HepG2 (cell line): Measurements from ENCODE around the gene CDCP2. TPM values are rescaled to one million over a fixed set of nuclear protein-coding genes. Genes with fewer than 3 reads are reported as not detected.

ENCODE experiments used
- ATAC-seq: fragments of 200-7000 bp; cut with Tn5 transposase; 3 replicates; pipeline ENCODE4 v1.9.1; 2020; ENCODE audit warnings: mild to moderate bottlenecking, moderate library complexity
- BruUV-seq: library from RNA; stranded (reverse); fragments of 400-500 nt; replicated peaks from 2 replicates; lab custom pipeline; 2021; lab: Mats Ljungman, UMichigan
- CTCF ChIA-PET: fragments of 300-600 bp; formaldehyde crosslinking; extraction: SDS; loops from one replicate; lab custom pipeline; 2021; ENCODE audit warnings: low total read pairs, inconsistent platforms, low intra/inter-chr PET ratio; lab: Yijun Ruan, JAX
- POLR2A ChIA-PET: fragments of 350-600 bp; sonication (Branson Sonifier 250); formaldehyde crosslinking; loops from one replicate; lab custom pipeline; 2020; ENCODE audit warnings: antibody characterized with exemption, inconsistent platforms; lab: Yijun Ruan, JAX
- DNase-seq: peaks from one replicate; pipeline ENCODE4 v3.0.0-alpha.2; 2015; ENCODE audit warnings: low spot score
- FAIRE-seq: peaks from 3 replicates; lab custom pipeline; 2011; peaks lifted over from hg19 to GRCh38; lab: Jason Lieb, UNC
- H2AFZ ChIP-seq: one replicate; pipeline ENCODE4 v1.6.1; 2011; ENCODE audit warnings: low read length, inconsistent platforms
- H3K27ac ChIP-seq: fragments of 300-600 bp; 3 replicates; pipeline ENCODE4 v1.8.0; 2011; ENCODE audit warnings: mixed run types, mild to moderate bottlenecking, mixed read lengths, low read length, inconsistent platforms; ENCODE audit not compliant: insufficient read depth; ENCODE audit errors: extremely low read length
- H3K27me3 ChIP-seq, 2 experiments: fragments of 200-600 bp in 1 of 2; 2 replicates in 1 of 2; 3 replicates in 1 of 2; pipeline versions ENCODE4 v1.6.0 to v1.8.0; 2011; ENCODE audit warnings: low read length in 2 of 2, mild to moderate bottlenecking in 2 of 2, moderate library complexity in 2 of 2, inconsistent platforms in 1 of 2; ENCODE audit not compliant: insufficient read depth in 2 of 2, control insufficient read depth in 1 of 2
- H3K36me3 ChIP-seq, 2 experiments: fragments of 200-600 bp in 1 of 2; replicated peaks in 1 of 2; 2 replicates in 1 of 2; 3 replicates in 1 of 2; pipeline versions ENCODE4 v1.5.1 to v1.8.0; 2011; ENCODE audit warnings: low read length in 2 of 2, inconsistent platforms in 1 of 2; ENCODE audit not compliant: insufficient read depth in 2 of 2, control insufficient read depth in 1 of 2
- H3K4me1 ChIP-seq: 2 replicates; pipeline ENCODE4 v1.5.1; 2012; ENCODE audit warnings: low read length, inconsistent platforms; ENCODE audit not compliant: insufficient read depth
- H3K4me2 ChIP-seq: 2 replicates; pipeline ENCODE4 v1.6.0; 2011; ENCODE audit warnings: low read depth, low read length, inconsistent platforms
- H3K4me3 ChIP-seq, 3 experiments: fragments of 200-600 bp in 1 of 3; sonication (generic), shearing (Covaris generic) in 1 of 3; replicated peaks in 1 of 3; 2 replicates each; pipeline ENCODE4 v1.5.1; 2011 to 2016; ENCODE audit warnings: low read length in 3 of 3, inconsistent platforms in 2 of 3, low read depth in 2 of 3, mild to moderate bottlenecking in 2 of 3, control low read depth in 1 of 3, mixed read lengths in 1 of 3; ENCODE audit not compliant: insufficient read depth in 1 of 3
- H3K79me2 ChIP-seq: one replicate; pipeline ENCODE4 v1.6.1; 2011; ENCODE audit warnings: low read length, inconsistent platforms; ENCODE audit not compliant: insufficient read depth
- H3K9ac ChIP-seq: 2 replicates; pipeline ENCODE4 v1.6.0; 2011; ENCODE audit warnings: mild to moderate bottlenecking, low read depth, low read length, inconsistent platforms; ENCODE audit not compliant: insufficient read depth
- H3K9me3 ChIP-seq: 2 replicates; pipeline ENCODE4 v1.5.1; 2012; ENCODE audit warnings: mild to moderate bottlenecking, low read length
- H4K20me1 ChIP-seq: 2 replicates; pipeline ENCODE4 v1.6.0; 2011; ENCODE audit warnings: inconsistent platforms, mild to moderate bottlenecking, low read length, moderate library complexity; ENCODE audit not compliant: insufficient read depth
- AGO1 ChIP-seq: fragments of 200-400 bp; formaldehyde crosslinking; IDR thresholded peaks from 2 replicates; pipeline ENCODE4 v1.6.1; 2017; ENCODE audit warnings: mild to moderate bottlenecking, low read depth, low read length, moderate library complexity; ENCODE audit not compliant: poor library complexity, severe bottlenecking
- DMAP1 ChIP-seq: IDR thresholded peaks from 2 replicates; pipeline ENCODE4 v1.6.1; 2016
- GATA4 ChIP-seq: sonication (generic); IDR thresholded peaks from 2 replicates; pipeline ENCODE4 v1.6.1; 2016; ENCODE audit warnings: antibody characterized with exemption, low read depth, borderline replicate concordance
- HOXA5 ChIP-seq: sonication (generic); formaldehyde crosslinking; IDR thresholded peaks from 2 replicates; pipeline ENCODE4 v1.4.0; 2020; ENCODE audit warnings: missing genetic modification reagents
- KDM5B ChIP-seq: sonication (generic); formaldehyde crosslinking; IDR thresholded peaks from 2 replicates; pipeline ENCODE4 v1.4.0; 2020; ENCODE audit warnings: missing genetic modification reagents, mild to moderate bottlenecking, borderline replicate concordance
- NR1H2 ChIP-seq: sonication (generic); formaldehyde crosslinking; IDR thresholded peaks from 2 replicates; pipeline ENCODE4 v1.8.1; 2022; ENCODE audit warnings: low read depth, missing genetic modification reagents, borderline replicate concordance
- TOE1 ChIP-seq: sonication (generic); formaldehyde crosslinking; IDR thresholded peaks from 2 replicates; pipeline ENCODE4 v1.4.0; 2020; ENCODE audit warnings: mild to moderate bottlenecking, missing genetic modification reagents
- ZBTB10 ChIP-seq: sonication (generic); formaldehyde crosslinking; IDR thresholded peaks from 2 replicates; pipeline ENCODE4 v1.4.0; 2020; ENCODE audit warnings: missing genetic modification reagents, borderline replicate concordance
- ZNF207 ChIP-seq: fragments of 450-650 bp; IDR thresholded peaks from 2 replicates; pipeline ENCODE4 v1.6.1; 2016; ENCODE audit warnings: antibody characterized with exemption, borderline replicate concordance
- ZNF234 ChIP-seq: sonication (generic); formaldehyde crosslinking; conservative IDR thresholded peaks from 2 replicates; pipeline ENCODE4 v1.5.1; 2020; ENCODE audit warnings: mild to moderate bottlenecking, missing genetic modification reagents
- ZNF263 ChIP-seq: sonication (generic); formaldehyde crosslinking; IDR thresholded peaks from 2 replicates; pipeline ENCODE4 v1.4.0; 2020; ENCODE audit warnings: missing genetic modification reagents
- ZNF30 ChIP-seq: sonication (generic); formaldehyde crosslinking; IDR thresholded peaks from 2 replicates; pipeline ENCODE4 v1.5.0; 2020; ENCODE audit warnings: mild to moderate bottlenecking, missing genetic modification reagents
- ZNF362 ChIP-seq: sonication (generic); formaldehyde crosslinking; IDR thresholded peaks from 2 replicates; pipeline ENCODE4 v1.4.0; 2020; ENCODE audit warnings: missing genetic modification reagents, mild to moderate bottlenecking, borderline replicate concordance
- ZNF510 ChIP-seq: sonication (generic); formaldehyde crosslinking; IDR thresholded peaks from 2 replicates; pipeline ENCODE4 v1.4.0; 2020; ENCODE audit warnings: low read depth, mild to moderate bottlenecking, missing genetic modification reagents
- ZNF761 ChIP-seq: sonication (generic); formaldehyde crosslinking; conservative IDR thresholded peaks from 2 replicates; pipeline ENCODE4 v1.4.0; 2020; ENCODE audit warnings: mild to moderate bottlenecking, missing genetic modification reagents
- WGBS: methylation state at CpG from one replicate; pipeline ENCODE4 v1.1.6; 2017; ENCODE audit warnings: low lambda C conversion rate; 5-methylcytosine and 5-hydroxymethylcytosine counted together
- in situ Hi-C: cut with HindIII; loops from 2 replicates; pipeline ENCODE4 v1.10.0; 2017; ENCODE audit warnings: low pct_unique_long_range_greater_than_20kb; ENCODE audit not compliant: extremely low pct_ligation_motif_present
- intact Hi-C: fragments of 100-400 bp; cut with micrococcal nuclease; formaldehyde crosslinking; loops from one replicate; pipeline ENCODE4 v1.10.0; 2022; ENCODE audit not compliant: unreplicated experiment
- polyA plus RNA-seq, 8 experiments: library from polyadenylated mRNA; depleted of rRNA in 3 of 8; stranded (reverse) in 7 of 8; unstranded in 1 of 8; fragments of >200 nt; fragmentation: Illumina TruSeq in 4 of 8; extraction: Trizol in 4 of 8; gene quantifications; 2 replicates each; pipeline versions ENCODE4 v1.2.1 to v1.2.3, GENCODE V29; 2011 to 2016; ENCODE audit warnings: low read depth in 4 of 8, missing spikeins in 1 of 8, mixed read lengths in 1 of 8; ENCODE audit not compliant: insufficient read depth in 1 of 8
- total RNA-seq, 5 experiments: library from RNA; depleted of rRNA; stranded (reverse); fragments of >200 nt; fragmentation: Illumina TruSeq; extraction: Trizol; gene quantifications; 2 replicates each; pipeline ENCODE4 v1.2.3, GENCODE V29; 2016; ENCODE audit warnings: low read depth in 1 of 5
- TF ChIP-seq, protein P1 (sequence below): sonication (generic); formaldehyde crosslinking; IDR thresholded peaks from 2 replicates; pipeline ENCODE4 v1.4.0; 2020; ENCODE audit warnings: missing genetic modification reagents
- TF ChIP-seq, protein P2 (sequence below): sonication (generic); formaldehyde crosslinking; conservative IDR thresholded peaks from 2 replicates; pipeline ENCODE4 v1.4.0; 2020; ENCODE audit warnings: mild to moderate bottlenecking, missing genetic modification reagents, moderate library complexity

The CDCP2 gene
- total and polyA plus RNA-seq, 2 of the 13 experiments (the other 11 are each of a cell fraction or from before 2014, with no cell fraction given): not detected

GRCh38 chr1:54111624-54112023 is 41.2 kb downstream of the CDCP2 start:
- intact Hi-C loops: no loop called here
- in situ Hi-C loops: no loop called here
- no TSS peak for BruUV-seq
- H3K9me3 ChIP-seq: no peaks in the 10 kb centered on the region
- peaks cover 8% of the 10 kb centered on the region; the same call in 1 of the 2 replicates for H3K4me1 ChIP-seq
- no peaks in the 10 kb centered on the region; a peak in 1 of 5 replicates for H3K27me3 ChIP-seq
- H3K79me2 ChIP-seq: no peaks in the 10 kb centered on the region
- no peak overlapping the region for H2AFZ ChIP-seq
- H3K4me2 ChIP-seq: no peak overlapping the region
- H3K4me3 ChIP-seq: no peak overlapping the region
- POLR2A ChIA-PET: no interaction called here
- H3K9ac ChIP-seq: no peak overlapping the region
- DNase-seq (no peak), ATAC-seq (no peak), FAIRE-seq (no peak)
- H3K36me3 ChIP-seq: no peaks in the 10 kb centered on the region
- H4K20me1 ChIP-seq: no peaks in the 10 kb centered on the region
- H3K27ac ChIP-seq: no peak overlapping the region
- CTCF ChIA-PET: no interaction called here
- 100% methylated on average over 1 of the region's 3 CpGs for WGBS
- TF ChIP-seq ZNF30 (no peak), ZNF761 (no peak), KDM5B (CRISPR knock-in tag) (no peak), ZNF362 (CRISPR knock-in tag) (no peak), ZBTB10 (CRISPR knock-in tag) (no peak), HOXA5 (no peak), AGO1 (no peak), ZNF234 (CRISPR knock-in tag) (no peak), ZNF510 (CRISPR knock-in tag) (no peak), DMAP1 (CRISPR knock-in tag) (no peak), NR1H2 (no peak), GATA4 (no peak), TOE1 (no peak), ZNF207 (no peak), ZNF263 (no peak)
- TF ChIP-seq, protein P1, sequence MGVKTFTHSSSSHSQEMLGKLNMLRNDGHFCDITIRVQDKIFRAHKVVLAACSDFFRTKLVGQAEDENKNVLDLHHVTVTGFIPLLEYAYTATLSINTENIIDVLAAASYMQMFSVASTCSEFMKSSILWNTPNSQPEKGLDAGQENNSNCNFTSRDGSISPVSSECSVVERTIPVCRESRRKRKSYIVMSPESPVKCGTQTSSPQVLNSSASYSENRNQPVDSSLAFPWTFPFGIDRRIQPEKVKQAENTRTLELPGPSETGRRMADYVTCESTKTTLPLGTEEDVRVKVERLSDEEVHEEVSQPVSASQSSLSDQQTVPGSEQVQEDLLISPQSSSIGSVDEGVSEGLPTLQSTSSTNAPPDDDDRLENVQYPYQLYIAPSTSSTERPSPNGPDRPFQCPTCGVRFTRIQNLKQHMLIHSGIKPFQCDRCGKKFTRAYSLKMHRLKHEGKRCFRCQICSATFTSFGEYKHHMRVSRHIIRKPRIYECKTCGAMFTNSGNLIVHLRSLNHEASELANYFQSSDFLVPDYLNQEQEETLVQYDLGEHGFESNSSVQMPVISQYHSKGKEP (CRISPR knock-in tag): no peak
- TF ChIP-seq, protein P2, sequence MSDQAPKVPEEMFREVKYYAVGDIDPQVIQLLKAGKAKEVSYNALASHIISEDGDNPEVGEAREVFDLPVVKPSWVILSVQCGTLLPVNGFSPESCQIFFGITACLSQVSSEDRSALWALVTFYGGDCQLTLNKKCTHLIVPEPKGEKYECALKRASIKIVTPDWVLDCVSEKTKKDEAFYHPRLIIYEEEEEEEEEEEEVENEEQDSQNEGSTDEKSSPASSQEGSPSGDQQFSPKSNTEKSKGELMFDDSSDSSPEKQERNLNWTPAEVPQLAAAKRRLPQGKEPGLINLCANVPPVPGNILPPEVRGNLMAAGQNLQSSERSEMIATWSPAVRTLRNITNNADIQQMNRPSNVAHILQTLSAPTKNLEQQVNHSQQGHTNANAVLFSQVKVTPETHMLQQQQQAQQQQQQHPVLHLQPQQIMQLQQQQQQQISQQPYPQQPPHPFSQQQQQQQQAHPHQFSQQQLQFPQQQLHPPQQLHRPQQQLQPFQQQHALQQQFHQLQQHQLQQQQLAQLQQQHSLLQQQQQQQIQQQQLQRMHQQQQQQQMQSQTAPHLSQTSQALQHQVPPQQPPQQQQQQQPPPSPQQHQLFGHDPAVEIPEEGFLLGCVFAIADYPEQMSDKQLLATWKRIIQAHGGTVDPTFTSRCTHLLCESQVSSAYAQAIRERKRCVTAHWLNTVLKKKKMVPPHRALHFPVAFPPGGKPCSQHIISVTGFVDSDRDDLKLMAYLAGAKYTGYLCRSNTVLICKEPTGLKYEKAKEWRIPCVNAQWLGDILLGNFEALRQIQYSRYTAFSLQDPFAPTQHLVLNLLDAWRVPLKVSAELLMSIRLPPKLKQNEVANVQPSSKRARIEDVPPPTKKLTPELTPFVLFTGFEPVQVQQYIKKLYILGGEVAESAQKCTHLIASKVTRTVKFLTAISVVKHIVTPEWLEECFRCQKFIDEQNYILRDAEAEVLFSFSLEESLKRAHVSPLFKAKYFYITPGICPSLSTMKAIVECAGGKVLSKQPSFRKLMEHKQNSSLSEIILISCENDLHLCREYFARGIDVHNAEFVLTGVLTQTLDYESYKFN (CRISPR knock-in tag): no peak
